ENCODE measurements around the gene CCDC88C. TPM values are rescaled to one million over a fixed set of nuclear protein-coding genes. Genes with fewer than 3 reads are reported as not detected.

Gene CCDC88C
- total RNA-seq, 1 donor = 0.36 TPM

GRCh38 chr14:91380610-91381371, 36.8 kb downstream of the CCDC88C start:
- no peak overlapping the region for H3K27ac ChIP-seq (ENCODE audit: low read depth, low read length)
- H3K4me1 ChIP-seq (ENCODE audit: insufficient read depth, low read length) = no peaks in the 10 kb centered on the region
- no peak for TF ChIP-seq CTCF (IDR thresholded peaks at IDR 0.05; ENCODE audit: extremely low read depth, low read depth, low read length)
- H3K9me3 ChIP-seq (ENCODE audit: low read depth, low read length) = no peaks in the 10 kb centered on the region
- no peak for DNase-seq (ENCODE audit: insufficient read length, low spot score, missing footprints)
- no peak overlapping the region for H3K4me2 ChIP-seq (ENCODE audit: insufficient read depth, low read length)
- H4K20me1 ChIP-seq (ENCODE audit: insufficient read depth, low read length) = no peaks in the 10 kb centered on the region
- no peaks in the 10 kb centered on the region for H3K79me2 ChIP-seq (ENCODE audit: insufficient read depth, low read length)
- no peak overlapping the region for H2AFZ ChIP-seq (ENCODE audit: low read length)
- no peaks in the 10 kb centered on the region for H3K36me3 ChIP-seq (ENCODE audit: insufficient read depth, low read length)
- no peak overlapping the region for H3K4me3 ChIP-seq (ENCODE audit: insufficient read depth, low read length)
- no peaks in the 10 kb centered on the region for H3K27me3 ChIP-seq (ENCODE audit: insufficient read depth, low read length)

- no peaks in the 10 kb centered on the region for H3K9me3 ChIP-seq (ENCODE audit: low read depth, low read length)
- no peak overlapping the region for H3K27ac ChIP-seq (ENCODE audit: low read depth, low read length)
- no peaks in the 10 kb centered on the region for H4K20me1 ChIP-seq (ENCODE audit: insufficient read depth, low read length)
- no peaks in the 10 kb centered on the region for H3K36me3 ChIP-seq (ENCODE audit: insufficient read depth, low read length)
- no peaks in the 10 kb centered on the region for H3K4me1 ChIP-seq (ENCODE audit: insufficient read depth, low read length)
- DNase-seq (ENCODE audit: insufficient read length, low spot score, missing footprints) = no peak
- no peak overlapping the region for H3K4me3 ChIP-seq (ENCODE audit: insufficient read depth, low read length)
- TF ChIP-seq CTCF (IDR thresholded peaks at IDR 0.05; ENCODE audit: extremely low read depth, low read depth, low read length) = no peak
- H3K4me2 ChIP-seq (ENCODE audit: insufficient read depth, low read length) = no peak overlapping the region
- no peaks in the 10 kb centered on the region for H3K27me3 ChIP-seq (ENCODE audit: insufficient read depth, low read length)
- no peaks in the 10 kb centered on the region for H3K79me2 ChIP-seq (ENCODE audit: insufficient read depth, low read length)
- no peak overlapping the region for H2AFZ ChIP-seq (ENCODE audit: low read length)
These were observed 37.5 kb downstream of the CCDC88C start for GRCh38 chr14:91380123-91380522.

GRCh38 chr14:91379579-91379932, 38.1 kb downstream of the CCDC88C start:
- Histone ChIP-seq H3K4me1 (ENCODE audit: insufficient read depth, low read length) (no peaks in the 10 kb centered on the region), H3K4me2 (ENCODE audit: insufficient read depth, low read length) (no peak overlapping the region), H3K27me3 (ENCODE audit: insufficient read depth, low read length) (no peaks in the 10 kb centered on the region), H4K20me1 (ENCODE audit: insufficient read depth, low read length) (no peaks in the 10 kb centered on the region), H3K79me2 (ENCODE audit: insufficient read depth, low read length) (no peaks in the 10 kb centered on the region), H3K9me3 (ENCODE audit: low read depth, low read length) (no peaks in the 10 kb centered on the region), H3K4me3 (ENCODE audit: insufficient read depth, low read length) (no peak overlapping the region), H2AFZ (ENCODE audit: low read length) (no peak overlapping the region), H3K36me3 (ENCODE audit: insufficient read depth, low read length) (no peaks in the 10 kb centered on the region), H3K27ac (ENCODE audit: low read depth, low read length) (no peak overlapping the region)
- no peak for TF ChIP-seq CTCF (IDR thresholded peaks at IDR 0.05; ENCODE audit: extremely low read depth, low read depth, low read length)
- no peak for DNase-seq (ENCODE audit: insufficient read length, low spot score, missing footprints)

GRCh38 chr14:91378930-91379578, 38.6 kb downstream of the CCDC88C start:
- H3K4me3 ChIP-seq (ENCODE audit: insufficient read depth, low read length) = no peak overlapping the region
- H3K27ac ChIP-seq (ENCODE audit: low read depth, low read length) = no peak overlapping the region
- no peaks in the 10 kb centered on the region for H3K27me3 ChIP-seq (ENCODE audit: insufficient read depth, low read length)

More at GRCh38 chr14:91378930-91379578, 38.6 kb downstream of the CCDC88C start:
- Histone ChIP-seq H3K9me3 (ENCODE audit: low read depth, low read length) (no peaks in the 10 kb centered on the region), H3K36me3 (ENCODE audit: insufficient read depth, low read length) (no peaks in the 10 kb centered on the region), H4K20me1 (ENCODE audit: insufficient read depth, low read length) (no peaks in the 10 kb centered on the region), H3K79me2 (ENCODE audit: insufficient read depth, low read length) (no peaks in the 10 kb centered on the region), H3K4me2 (ENCODE audit: insufficient read depth, low read length) (no peak overlapping the region), H3K4me1 (ENCODE audit: insufficient read depth, low read length) (no peaks in the 10 kb centered on the region), H2AFZ (ENCODE audit: low read length) (no peak overlapping the region)
- no peak for DNase-seq (ENCODE audit: insufficient read length, low spot score, missing footprints)
- TF ChIP-seq CTCF (IDR thresholded peaks at IDR 0.05; ENCODE audit: extremely low read depth, low read depth, low read length) = no peak

Measured in osteoblast (primary cell).